Cardiac muscle cell (in vitro differentiated cells and primary cell): Measurements from ENCODE around the gene SMAD4. TPM values are rescaled to one million over a fixed set of nuclear protein-coding genes. Genes with fewer than 3 reads are reported as not detected.

Source experiments
- DNase-seq, 2 donors: peaks; one replicate each; pipeline versions ENCODE4 v3.0.0 to v3.0.0-alpha.2; 2010 to 2017; ENCODE audit warnings: low read depth in 1 of 2, low spot score in 1 of 2
- H3K27ac ChIP-seq: fragments of 200-600 bp; sonication (generic); 2 replicates; pipeline ENCODE4 v1.5.1; 2016
- H3K27me3 ChIP-seq: fragments of 200-600 bp; sonication (generic); 2 replicates; pipeline ENCODE4 v1.6.0; 2016; ENCODE audit warnings: control low read depth
- H3K36me3 ChIP-seq: fragments of 200-600 bp; sonication (generic); 2 replicates; pipeline ENCODE4 v1.5.1; 2016; ENCODE audit warnings: control low read depth
- H3K4me1 ChIP-seq: fragments of 200-600 bp; sonication (generic); 2 replicates; pipeline ENCODE4 v1.8.1; 2017; ENCODE audit warnings: low read depth, mild to moderate bottlenecking, mixed run types
- H3K4me3 ChIP-seq: fragments of 200-600 bp; sonication (generic); 2 replicates; pipeline ENCODE4 v1.5.1; 2016; ENCODE audit warnings: mild to moderate bottlenecking
- H3K9me3 ChIP-seq: fragments of 200-600 bp; sonication (generic); 2 replicates; pipeline ENCODE4 v1.5.1; 2017; ENCODE audit warnings: low read depth, mild to moderate bottlenecking, control low read depth
- CTCF ChIP-seq: IDR thresholded peaks from 2 replicates; pipeline ENCODE4 v1.5.1; 2012; ENCODE audit warnings: low read depth, mild to moderate bottlenecking, low read length
- polyA plus RNA-seq: library from polyadenylated mRNA; unstranded; fragments of >200 nt; fragmentation: Nextera tagmentation; extraction: Ambion mirVana; gene quantifications from 2 replicates; pipeline ENCODE4 v1.2.1, GENCODE V29; 2016
- total RNA-seq: library from RNA; depleted of rRNA; stranded (reverse); fragments of >200 nt; gene quantifications from 2 replicates; pipeline ENCODE4 v1.2.3, GENCODE V29; 2016

The SMAD4 gene
- total and polyA plus RNA-seq, 2 experiments from 2014 or later = 72.4 to 75.5 TPM

DNA sequence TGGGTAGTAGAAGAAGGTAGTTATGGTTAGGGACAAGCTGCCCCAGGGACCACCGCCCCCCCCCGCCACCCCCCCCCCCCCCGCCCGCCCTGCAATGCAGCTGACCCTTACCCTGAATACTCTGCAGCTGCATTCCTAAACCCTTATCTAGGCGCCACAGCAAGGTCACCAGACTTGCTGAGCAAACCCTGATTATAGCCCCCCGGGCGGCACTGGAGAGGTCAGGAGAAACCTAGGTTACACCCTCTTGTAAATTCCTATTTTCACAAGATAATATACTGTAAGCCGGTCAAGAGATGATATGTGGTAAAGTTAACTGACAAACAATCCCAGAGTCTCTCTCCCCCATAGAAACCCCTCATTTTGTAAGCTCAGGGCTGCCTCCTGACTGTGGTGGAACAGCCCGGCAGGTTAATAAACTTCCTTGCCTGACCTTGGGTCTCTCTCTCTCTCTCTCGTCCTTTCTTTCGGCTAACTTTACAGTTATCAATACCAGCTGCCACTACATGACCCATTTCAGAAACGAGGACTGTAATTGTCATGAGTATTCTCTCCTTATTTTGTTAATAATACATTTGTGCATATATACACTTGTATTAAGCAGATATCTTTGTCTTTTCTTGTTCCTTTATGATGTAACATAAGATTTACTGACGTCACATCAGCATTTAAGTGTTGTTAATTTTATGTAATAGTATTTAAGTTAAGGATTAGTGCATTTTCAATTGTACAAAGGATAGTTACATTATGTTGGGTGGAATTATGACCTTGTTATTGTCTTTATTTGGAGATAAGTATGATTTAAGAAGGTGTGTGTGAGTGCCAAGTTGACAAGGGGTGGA lies 22.8 kb upstream of the SMAD4 start:
- Histone ChIP-seq H3K4me3 (no peak overlapping the region), H3K36me3 (no peaks in the 10 kb centered on the region), H3K4me1 (peaks cover 23% of the 10 kb centered on the region), H3K27ac (peak overlapping the region; percentile 85), H3K27me3 (no peaks in the 10 kb centered on the region), H3K9me3 (no peaks in the 10 kb centered on the region)
- TF ChIP-seq CTCF = no peak
- peak in 1 of 2 donors; percentile 53 for DNase-seq

GRCh38 chr18:51007790-51008139 lies 22.2 kb upstream of the SMAD4 start:
- H3K9me3 ChIP-seq = no peaks in the 10 kb centered on the region
- peaks cover 23% of the 10 kb centered on the region for H3K4me1 ChIP-seq
- peak in 1 of 2 donors; percentile 50 for DNase-seq

DNA sequence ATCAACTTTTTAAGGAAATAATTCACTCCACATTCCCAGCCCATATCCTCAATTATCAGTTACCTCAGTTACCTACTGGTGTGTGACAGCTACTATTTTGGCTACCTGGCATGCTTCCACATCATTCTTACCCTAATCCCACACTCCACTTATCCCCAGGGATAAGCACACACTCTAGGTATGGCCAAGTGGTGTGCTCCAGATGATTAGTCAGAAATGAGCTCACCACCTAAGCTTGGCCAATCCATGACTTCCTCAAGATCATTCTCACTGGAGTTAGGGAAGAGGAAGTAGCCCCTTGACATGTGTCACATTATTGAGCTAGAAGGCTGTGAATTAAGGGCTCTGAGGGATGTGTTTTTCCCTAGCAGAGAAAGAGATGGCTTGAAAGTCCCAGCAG lies 20.9 kb upstream of the SMAD4 start:
- H3K27me3 ChIP-seq = no peaks in the 10 kb centered on the region
- no peak for TF ChIP-seq CTCF
- no peak overlapping the region for H3K4me3 ChIP-seq
- H3K27ac ChIP-seq = peak overlapping the region; percentile 85
- no peaks in the 10 kb centered on the region for H3K9me3 ChIP-seq
- no peaks in the 10 kb centered on the region for H3K36me3 ChIP-seq
- peaks cover 23% of the 10 kb centered on the region for H3K4me1 ChIP-seq
- peak in 1 of 2 donors; percentile 16 for DNase-seq

More at GRCh38 chr18:51007790-51008139, 22.2 kb upstream of the SMAD4 start:
- Histone ChIP-seq H3K27ac (peak overlapping the region; percentile 85), H3K27me3 (no peaks in the 10 kb centered on the region), H3K36me3 (no peaks in the 10 kb centered on the region), H3K4me3 (no peak overlapping the region)
- no peak for TF ChIP-seq CTCF

GRCh38 chr18:51010218-51010617 lies 19.8 kb upstream of the SMAD4 start:
- Histone ChIP-seq H3K9me3 (no peaks in the 10 kb centered on the region), H3K36me3 (no peaks in the 10 kb centered on the region), H3K4me3 (no peak overlapping the region), H3K27ac (no peak overlapping the region), H3K4me1 (peaks cover 23% of the 10 kb centered on the region), H3K27me3 (no peaks in the 10 kb centered on the region)
- no peak for DNase-seq
- TF ChIP-seq CTCF = no peak

- Histone ChIP-seq H3K4me3 (no peak overlapping the region), H3K27ac (no peak overlapping the region), H3K36me3 (no peaks in the 10 kb centered on the region), H3K27me3 (no peaks in the 10 kb centered on the region), H3K4me1 (peaks cover 23% of the 10 kb centered on the region), H3K9me3 (no peaks in the 10 kb centered on the region)
- TF ChIP-seq CTCF = no peak
- no peak for DNase-seq
Observed at GRCh38 chr18:51011709-51012108, 18.3 kb upstream of the SMAD4 start.
